Measurements from ENCODE around the gene KCNQ5.

The KCNQ5 gene

DNA sequence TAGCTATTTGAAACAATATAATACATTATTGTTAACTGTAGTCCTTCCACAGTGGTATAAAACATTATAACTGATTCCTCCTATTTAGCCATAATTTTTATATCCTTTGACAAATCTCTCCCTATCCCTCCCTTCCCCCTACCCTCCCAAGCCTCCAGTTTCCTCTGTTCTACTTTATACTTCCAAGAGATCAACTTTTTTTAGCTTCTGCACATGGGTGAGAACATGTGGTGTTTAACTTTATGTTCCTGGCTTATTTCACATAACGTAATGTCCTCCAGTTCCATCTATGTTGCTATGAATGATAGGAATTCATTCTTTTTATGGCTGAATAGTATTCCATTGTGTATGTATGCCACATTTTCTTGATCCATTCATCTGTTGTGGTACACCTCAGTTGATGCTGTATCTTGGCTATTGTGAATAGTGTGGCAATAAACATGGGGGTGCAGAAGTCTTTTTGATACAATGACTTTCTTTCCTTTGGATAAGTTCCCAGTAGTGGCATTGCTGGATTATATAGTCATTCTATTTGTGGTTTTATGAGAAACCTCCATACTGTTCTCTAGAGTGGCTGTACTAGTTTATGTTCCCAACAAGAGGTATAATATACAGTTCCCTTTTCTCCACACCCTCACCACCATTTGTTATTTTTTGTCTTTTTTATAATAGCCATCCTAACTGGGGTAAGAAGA lies 205.0 kb downstream of the KCNQ5 start:
- TF ChIP-seq, protein P1, sequence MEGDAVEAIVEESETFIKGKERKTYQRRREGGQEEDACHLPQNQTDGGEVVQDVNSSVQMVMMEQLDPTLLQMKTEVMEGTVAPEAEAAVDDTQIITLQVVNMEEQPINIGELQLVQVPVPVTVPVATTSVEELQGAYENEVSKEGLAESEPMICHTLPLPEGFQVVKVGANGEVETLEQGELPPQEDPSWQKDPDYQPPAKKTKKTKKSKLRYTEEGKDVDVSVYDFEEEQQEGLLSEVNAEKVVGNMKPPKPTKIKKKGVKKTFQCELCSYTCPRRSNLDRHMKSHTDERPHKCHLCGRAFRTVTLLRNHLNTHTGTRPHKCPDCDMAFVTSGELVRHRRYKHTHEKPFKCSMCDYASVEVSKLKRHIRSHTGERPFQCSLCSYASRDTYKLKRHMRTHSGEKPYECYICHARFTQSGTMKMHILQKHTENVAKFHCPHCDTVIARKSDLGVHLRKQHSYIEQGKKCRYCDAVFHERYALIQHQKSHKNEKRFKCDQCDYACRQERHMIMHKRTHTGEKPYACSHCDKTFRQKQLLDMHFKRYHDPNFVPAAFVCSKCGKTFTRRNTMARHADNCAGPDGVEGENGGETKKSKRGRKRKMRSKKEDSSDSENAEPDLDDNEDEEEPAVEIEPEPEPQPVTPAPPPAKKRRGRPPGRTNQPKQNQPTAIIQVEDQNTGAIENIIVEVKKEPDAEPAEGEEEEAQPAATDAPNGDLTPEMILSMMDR (IDR thresholded peaks at IDR 0.05; ENCODE audit: extremely low read depth, missing control alignments): no peak
- no peak for DNase-seq (ENCODE audit: low spot score)

DNA sequence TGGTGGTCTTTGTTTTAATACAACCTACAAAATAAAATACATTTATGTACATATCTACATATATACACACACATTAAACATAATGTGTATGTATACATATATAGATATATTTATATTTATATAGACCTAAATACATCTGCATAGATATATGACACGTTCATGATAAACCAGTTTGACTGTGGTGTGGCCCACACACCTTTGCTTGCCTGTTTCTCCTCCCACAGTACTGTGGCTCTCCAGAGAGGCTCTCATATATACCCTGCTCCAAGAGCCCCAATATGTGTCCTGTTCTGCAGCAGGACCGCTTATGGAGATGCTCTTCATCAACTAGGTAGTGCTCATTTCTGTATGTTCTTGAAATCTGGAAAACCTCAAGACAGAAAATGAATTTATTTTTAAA lies 207.0 kb downstream of the KCNQ5 start:
- TF ChIP-seq, protein P1 (IDR thresholded peaks at IDR 0.05; ENCODE audit: extremely low read depth, missing control alignments): no peak
- no peak for DNase-seq (ENCODE audit: low spot score)

DNA sequence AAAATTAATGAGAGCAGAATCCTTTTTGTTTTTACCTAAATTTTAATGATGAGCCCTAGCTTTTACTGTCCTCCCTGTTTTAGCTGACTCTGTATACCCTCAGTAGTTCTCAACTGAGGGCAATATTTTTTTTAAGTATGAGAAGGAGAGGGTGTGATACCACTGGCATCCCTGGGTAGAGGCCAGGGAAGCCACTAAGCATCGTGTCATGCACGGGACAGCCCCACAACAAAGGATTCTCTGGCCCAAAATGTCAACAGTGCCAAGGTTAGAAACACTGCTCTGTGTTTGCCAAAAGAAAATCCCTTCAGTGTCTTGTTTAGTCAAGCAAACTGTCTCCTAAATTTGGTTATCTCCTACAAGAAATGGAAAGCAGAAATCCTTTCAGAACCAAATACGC lies 210.4 kb downstream of the KCNQ5 start:
- DNase-seq (ENCODE audit: low spot score): no peak

DNA sequence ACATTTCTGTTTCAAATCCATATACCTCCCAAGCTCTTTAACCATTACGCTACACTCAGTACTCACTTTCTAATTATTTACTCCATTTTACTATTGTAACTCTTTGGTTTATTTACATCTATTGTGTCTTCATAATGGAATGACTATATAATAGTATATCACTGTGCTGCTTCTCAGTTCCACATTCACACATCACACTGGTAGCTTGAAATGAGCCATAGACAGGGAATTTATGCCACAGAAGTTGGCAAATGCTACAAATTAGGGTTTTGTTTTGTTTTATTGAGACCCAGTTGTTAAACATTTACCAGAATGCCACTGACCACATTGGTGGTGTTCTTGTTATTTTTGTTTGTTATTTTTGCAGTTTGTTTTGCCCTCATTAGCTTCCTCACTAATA lies 213.9 kb downstream of the KCNQ5 start:
- DNase-seq (ENCODE audit: low spot score): no peak
- TF ChIP-seq, protein P1 (IDR thresholded peaks at IDR 0.05; ENCODE audit: extremely low read depth, missing control alignments): no peak

More for the DNA sequence above, 210.4 kb downstream of the KCNQ5 start:
- TF ChIP-seq, protein P1 (IDR thresholded peaks at IDR 0.05; ENCODE audit: extremely low read depth, missing control alignments): no peak

DNA sequence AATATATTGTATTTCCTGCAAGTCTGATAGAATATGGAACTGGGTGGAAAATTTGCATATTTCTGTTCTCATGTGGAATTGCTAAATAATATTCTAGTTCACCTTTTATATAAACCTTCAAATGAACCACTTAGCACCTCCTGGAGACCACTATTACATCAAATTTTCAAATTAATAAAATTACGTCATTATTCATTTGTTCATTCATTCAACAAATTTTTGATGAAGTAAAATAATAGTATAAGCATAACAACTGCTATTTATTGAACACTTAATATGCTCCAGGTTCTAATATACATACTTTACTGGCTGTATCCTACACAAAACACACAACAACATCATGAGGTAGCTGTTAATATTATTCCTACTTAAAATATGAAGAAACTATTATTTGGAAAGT lies 215.1 kb downstream of the KCNQ5 start:
- no peak for DNase-seq (ENCODE audit: low spot score)
- TF ChIP-seq, protein P1 (IDR thresholded peaks at IDR 0.05; ENCODE audit: extremely low read depth, missing control alignments): no peak

DNA sequence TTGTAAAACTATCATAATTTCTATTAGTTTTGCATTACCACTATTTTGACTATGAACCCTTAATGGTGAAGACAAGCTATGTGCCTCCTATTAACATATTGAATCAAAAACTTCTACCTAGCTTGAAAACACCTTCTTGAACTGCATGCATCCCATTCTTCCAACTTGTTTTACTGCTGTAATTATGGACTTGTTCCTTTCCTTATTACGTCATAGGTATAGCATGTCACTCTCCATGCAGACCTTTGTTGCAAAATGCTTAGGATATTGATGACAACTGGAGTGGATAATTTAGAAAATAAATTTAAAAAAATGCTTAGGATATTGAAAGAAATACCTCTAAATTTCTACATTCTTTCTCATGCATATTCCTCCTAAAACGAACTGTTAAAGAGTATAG lies 219.3 kb downstream of the KCNQ5 start:
- TF ChIP-seq, protein P1 (IDR thresholded peaks at IDR 0.05; ENCODE audit: extremely low read depth, missing control alignments): no peak
- DNase-seq (ENCODE audit: low spot score): no peak

DNA sequence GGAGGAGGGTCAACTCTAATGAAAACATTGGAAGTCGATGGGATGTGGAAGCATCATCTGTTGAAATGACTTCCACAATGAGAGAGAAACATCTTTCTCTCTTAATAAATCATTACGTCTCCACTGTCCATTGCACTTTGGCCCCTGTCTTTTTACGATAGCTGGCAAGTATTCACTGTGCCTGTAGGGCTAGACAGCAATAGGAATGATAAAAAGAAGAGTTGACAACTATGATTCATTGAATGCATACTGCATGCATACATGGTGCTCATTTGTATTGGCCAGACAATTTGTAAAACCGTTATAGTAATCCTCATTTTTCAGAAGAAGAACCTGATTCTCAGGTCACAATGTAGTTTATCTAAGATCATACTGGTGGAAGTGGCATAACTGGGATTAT lies 220.3 kb downstream of the KCNQ5 start:
- TF ChIP-seq, protein P1 (IDR thresholded peaks at IDR 0.05; ENCODE audit: extremely low read depth, missing control alignments): no peak
- DNase-seq (ENCODE audit: low spot score): no peak
